Skin epidermis (tissue), 12 donors: ENCODE results near the gene SAMD5.

Experiments used
- H3K27ac ChIP-seq, 21 experiments: fragments of 200-600 bp; sonication (generic) in 11 of 21; one replicate each; pipeline ENCODE4 v1.5.0; 2020; ENCODE audit warnings: mild to moderate bottlenecking in 3 of 21, inconsistent platforms in 2 of 21, moderate library complexity in 2 of 21
- H3K4me3 ChIP-seq, 7 experiments: fragments of 200-600 bp; sonication (generic) in 2 of 7; one replicate each; pipeline ENCODE4 v1.5.0; 2020; ENCODE audit warnings: inconsistent platforms in 2 of 7, mild to moderate bottlenecking in 2 of 7, moderate library complexity in 1 of 7

SAMD5 gene

DNA sequence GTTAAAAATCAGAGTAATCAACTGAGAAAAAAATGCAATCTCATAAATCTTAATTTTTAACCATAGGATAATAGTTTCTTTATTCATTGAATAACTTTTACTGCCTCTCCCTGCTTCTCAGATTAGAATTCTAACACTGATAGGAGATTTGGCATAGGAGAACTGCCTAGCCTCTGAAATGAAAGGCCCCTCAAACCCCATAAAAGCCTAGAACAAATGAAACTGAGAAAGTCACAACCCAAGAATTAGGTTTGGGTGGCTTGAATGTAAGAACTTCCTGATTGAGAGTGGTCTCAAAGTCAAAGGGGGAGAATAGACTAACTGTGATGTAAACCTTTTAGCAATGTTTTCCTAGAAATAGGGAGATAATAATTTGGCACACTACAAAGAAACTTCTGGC lies 52.2 kb downstream of the SAMD5 start:
- no peak overlapping the region for H3K27ac ChIP-seq
- H3K4me3 ChIP-seq = no peak overlapping the region

DNA sequence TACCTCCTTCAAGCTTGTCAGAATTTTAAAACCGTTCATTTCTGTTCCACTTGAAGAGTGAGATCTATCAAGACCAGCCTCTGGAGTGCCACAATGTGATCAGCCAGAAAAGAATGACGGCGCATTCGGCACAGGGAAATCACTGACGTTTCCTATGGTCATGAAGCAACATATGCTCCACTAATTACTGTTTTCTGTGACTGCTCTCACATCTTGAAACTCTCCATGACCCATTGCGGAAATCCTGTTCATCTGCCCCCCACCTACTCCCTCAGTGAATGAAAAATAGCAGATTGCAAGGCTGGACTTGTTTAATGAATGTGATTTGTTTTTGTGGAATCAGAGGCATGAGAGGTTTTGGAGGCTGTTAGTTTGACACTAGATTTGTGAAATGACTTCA lies 53.2 kb downstream of the SAMD5 start:
- H3K27ac ChIP-seq = no peak overlapping the region
- H3K4me3 ChIP-seq = no peak overlapping the region

DNA sequence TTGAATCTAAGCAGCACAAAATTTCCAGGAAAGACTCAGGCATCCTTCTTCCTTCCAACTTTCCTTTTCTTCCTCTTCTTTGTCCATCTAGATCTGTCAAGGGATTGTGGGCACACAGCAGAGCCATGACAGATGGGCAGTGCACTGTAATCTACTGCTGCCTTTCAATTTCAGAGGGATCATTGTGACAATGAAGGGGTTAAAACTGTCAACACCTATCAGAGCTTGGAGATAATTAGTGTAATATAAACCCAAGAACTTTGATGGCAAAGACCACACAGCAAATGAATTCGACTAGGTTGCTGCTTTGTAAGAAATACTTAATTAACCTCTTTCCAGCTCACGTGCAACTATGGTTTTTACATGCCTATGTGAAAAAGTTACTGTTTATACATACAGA lies 55.0 kb downstream of the SAMD5 start:
- no peak overlapping the region for H3K27ac ChIP-seq

DNA sequence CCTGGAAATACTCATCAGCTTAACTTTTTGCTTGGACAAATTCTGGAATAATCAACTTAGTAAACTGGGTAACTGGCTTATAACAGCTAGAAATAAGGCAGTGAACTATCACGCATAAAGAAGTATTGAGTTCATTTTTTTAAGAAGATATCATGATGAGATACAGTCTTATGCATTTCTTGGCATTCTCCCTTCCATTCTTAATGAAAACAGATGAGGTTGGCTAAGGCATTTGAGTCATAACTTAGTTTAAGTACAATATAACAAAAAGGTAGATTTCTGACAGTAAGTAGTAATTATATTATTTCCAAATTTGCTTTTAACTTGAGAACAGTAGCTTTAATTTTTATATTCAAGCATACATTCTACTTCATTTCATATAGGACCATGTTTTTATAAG lies 56.1 kb downstream of the SAMD5 start:
- Histone ChIP-seq H3K4me3 (no peak overlapping the region), H3K27ac (no peak overlapping the region)

More for the DNA sequence above, 55.0 kb downstream of the SAMD5 start:
- H3K4me3 ChIP-seq = no peak overlapping the region

DNA sequence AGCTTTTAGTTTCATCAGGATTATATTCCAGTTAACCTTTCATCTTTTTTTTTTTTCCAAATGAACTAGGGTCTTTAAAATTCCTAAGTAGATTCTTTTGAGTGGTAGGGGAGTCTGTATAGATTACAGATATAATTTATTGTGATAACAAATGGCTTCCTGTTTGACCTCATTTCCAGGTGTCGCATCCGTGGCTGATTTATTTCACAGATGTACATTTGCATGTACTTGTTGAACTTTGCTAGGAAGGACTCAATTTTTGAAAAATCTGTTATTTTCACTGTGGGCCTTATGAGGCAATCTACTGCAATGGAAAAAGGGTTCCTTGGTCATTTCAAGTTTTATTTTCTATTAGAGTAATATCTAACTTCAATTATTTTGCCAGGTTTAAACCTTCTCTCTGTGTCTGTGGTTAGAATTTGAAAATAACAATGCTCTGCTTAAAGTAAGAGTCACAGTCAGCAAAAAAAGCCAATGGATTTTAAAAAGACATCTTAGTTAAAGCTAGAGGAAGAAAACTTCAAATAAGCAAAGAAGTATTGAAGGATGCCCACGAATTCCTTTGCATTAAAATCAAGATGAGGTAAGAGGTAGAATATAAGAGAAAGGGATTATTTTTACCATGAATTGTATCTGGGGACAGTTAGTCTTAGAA lies 57.9 kb downstream of the SAMD5 start:
- no peak overlapping the region for H3K27ac ChIP-seq
- H3K4me3 ChIP-seq = no peak overlapping the region

DNA sequence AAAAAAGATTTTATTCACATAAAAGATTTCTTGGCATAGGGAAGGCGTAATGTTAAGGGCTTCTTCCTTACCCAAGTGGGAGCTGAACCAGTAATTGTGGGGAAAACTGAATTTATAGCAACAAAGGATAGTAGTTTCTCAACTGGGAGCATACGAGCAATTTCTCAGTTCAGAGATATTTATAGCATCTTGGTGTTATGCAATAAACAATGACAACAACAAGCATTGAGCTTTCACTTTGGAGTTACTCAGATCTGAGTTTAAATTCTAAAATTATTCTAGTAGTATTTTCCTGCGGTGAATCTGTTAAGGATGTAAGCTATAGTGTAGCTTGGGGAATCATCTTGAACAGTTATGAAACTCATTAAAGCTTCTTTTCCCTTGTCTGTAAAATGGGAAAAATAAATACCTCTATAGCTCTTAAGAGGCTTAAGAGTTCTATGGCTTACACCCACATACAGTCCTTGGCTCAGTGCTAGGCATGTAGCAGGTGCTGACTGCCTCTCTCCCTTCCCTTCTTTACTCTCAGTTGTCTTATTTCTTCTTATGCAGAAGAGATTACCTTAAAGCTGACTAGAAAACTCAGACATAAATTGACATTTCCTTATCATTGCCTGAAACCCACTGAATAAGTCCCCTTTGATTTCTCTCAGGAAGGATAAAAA lies 58.8 kb downstream of the SAMD5 start:
- no peak overlapping the region for H3K4me3 ChIP-seq
- H3K27ac ChIP-seq = no peak overlapping the region

DNA sequence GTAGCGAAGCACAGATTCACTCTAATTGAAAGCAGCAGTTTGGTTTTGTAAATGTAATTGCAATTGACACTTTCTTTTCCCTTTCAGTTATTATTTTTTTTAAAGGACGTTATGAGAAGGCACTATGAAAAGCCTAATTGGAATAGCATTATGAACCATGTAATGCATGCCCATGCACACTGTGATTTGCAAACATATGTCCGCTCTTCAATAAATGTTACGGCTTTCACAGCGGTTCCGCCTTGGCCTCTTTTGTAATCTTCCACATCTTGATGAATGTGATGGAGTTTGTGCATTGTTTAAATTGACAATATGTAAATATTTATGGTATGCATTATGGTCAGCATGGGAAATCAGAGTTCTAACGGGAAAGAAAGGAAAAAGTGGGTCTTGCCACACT lies 61.3 kb downstream of the SAMD5 start:
- H3K27ac ChIP-seq = no peak overlapping the region
- H3K4me3 ChIP-seq = no peak overlapping the region

DNA sequence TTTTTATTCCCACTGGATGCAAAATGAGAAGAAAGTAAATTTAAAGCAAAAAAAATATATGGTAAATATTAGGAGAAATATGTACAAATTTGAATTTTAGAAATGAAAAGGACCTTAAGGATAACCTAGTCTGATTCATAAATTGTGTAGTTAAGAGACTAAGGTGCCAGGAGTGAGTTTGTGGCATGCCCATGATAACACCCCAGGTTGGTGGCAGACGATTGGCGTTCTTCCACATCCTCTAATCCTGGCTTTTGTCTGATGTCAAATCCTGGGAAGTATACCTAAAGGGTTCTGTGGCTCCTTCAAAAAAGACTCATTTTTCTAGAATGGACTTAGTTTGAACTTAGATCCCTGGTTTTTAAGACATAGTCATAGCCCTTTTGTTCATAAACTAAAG lies 62.2 kb downstream of the SAMD5 start:
- Histone ChIP-seq H3K4me3 (no peak overlapping the region), H3K27ac (no peak overlapping the region)

DNA sequence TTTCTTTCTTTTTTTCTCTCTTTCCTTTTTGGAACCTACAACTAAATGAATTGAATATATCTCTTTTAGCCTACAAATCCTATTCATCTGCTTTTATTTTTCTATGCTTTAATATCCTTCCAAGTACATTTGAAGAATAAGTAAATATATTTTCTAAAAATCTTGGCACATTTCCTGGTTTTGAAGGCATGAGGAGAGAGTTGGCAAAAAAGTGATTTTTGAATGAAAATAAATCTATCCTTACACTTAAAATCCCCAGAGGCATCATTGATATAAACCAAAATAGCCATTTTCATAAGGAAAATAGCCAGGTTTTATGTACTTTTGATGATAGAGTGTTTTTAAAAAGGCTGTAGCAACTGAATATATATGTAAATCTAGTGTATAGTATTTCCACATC lies 69.0 kb downstream of the SAMD5 start:
- no peak overlapping the region for H3K4me3 ChIP-seq
- H3K27ac ChIP-seq = no peak overlapping the region

DNA sequence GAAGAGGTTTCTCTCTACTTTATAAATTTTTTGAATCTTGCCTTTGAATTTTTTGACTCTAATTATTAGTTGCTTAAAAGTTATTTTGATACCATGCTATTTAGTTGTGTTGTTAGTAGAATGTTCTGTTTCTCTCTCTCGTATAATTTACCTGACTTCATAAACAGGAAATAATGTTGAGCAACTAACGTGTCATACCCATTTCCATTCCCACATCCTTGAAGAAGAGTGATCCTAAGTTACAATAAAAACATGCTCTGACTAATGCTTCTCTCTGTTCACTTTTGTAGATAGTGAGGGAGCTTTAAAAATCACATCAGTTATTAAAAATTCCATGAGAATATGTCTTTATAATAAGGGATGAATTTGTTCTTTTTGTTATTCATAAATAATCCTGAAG lies 69.7 kb downstream of the SAMD5 start:
- Histone ChIP-seq H3K4me3 (no peak overlapping the region), H3K27ac (no peak overlapping the region)

DNA sequence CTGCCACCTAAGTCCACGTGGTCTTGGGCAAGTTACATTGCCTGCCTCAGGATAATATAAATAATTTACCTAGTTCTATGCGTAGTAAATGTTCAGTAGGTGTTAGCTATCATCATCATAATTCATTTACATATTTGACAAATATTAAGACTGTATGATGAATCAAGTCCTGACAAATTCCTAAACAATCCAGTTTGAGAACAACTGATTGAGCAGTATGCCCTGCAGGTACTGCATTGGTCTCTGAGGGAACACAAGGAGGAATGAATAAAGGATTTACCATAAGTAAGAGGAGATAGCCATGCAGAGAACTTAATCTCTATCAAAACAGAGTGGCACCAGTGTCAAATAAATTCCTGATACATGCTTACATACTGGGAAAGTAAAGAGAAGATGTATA lies 70.4 kb downstream of the SAMD5 start:
- H3K4me3 ChIP-seq = no peak overlapping the region

DNA sequence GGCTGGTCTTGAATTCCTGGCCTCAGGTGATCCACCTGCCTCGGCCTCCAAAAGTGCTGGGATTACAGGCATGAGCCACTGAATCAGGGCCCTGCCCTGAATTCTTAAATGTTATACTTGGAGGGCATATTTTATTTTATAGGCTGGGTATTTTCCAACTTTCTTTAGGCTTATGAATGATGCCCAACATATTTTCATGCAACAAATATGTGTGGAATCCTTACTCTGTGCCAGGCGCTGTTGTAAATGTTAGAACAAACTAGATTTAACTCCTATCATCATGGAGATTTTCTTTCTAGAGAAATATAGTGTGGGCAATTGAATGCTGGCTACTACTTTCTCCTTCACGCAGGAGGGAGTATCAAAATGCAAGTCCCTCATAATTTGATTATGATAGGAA lies 71.2 kb downstream of the SAMD5 start:
- no peak overlapping the region for H3K4me3 ChIP-seq
- no peak overlapping the region for H3K27ac ChIP-seq

More for the DNA sequence above, 70.4 kb downstream of the SAMD5 start:
- no peak overlapping the region for H3K27ac ChIP-seq

DNA sequence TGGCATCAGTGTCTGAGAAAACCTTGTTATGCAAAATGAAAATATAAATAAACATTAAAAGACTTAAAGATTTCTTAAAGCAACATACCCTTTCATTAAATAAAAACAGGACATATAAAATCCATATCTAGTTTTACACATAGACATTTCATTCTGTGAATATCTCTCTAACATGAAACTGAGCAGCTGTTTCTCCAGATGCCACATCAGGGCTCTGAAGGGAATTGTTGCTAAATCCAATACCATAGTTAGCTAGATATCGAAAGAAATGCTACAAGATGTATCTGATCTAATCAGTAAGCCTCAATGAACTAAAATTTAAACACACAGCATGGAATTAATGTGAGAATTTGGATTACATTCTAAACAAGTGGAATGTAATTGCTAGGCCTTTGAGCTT lies 74.5 kb downstream of the SAMD5 start:
- no peak overlapping the region for H3K27ac ChIP-seq
- H3K4me3 ChIP-seq = no peak overlapping the region

DNA sequence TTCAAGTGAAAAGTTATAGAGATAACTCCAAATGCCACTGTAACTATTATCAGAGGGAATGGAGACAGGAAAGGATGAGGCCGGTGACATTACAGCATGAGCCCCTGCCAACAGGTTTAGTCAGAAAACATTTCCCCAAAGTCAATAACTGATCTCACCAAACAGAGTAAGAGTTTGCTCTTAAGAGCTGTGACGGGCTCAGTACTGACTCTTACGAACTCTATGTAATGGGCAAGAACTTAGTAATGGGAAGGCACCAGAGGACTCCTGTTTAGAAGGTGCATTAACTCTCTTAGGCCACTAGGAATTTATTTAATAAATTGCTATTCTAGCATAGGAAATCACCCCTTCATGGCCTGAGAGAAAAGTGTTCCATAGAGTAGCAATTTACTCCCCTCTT lies 76.8 kb downstream of the SAMD5 start:
- Histone ChIP-seq H3K27ac (no peak overlapping the region), H3K4me3 (no peak overlapping the region)

DNA sequence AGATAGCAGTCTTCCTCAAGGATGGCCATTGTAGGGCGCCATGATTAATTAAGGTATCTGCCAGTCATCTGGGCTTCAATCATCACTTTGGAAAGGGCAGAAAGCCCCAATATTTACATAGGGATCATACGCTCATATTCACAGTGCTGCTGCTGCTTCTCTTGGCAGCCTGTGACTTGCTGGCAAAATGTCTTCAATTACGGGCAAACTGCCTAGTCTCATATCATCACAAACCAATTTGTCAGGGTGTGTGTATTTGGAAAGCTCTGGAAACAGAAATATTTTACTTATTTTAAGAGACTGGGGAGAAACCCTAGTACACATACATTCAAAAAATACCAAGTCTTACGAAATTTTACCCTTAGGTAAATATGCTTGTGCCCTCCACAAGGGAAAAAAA lies 77.6 kb downstream of the SAMD5 start:
- H3K27ac ChIP-seq = no peak overlapping the region
- no peak overlapping the region for H3K4me3 ChIP-seq

DNA sequence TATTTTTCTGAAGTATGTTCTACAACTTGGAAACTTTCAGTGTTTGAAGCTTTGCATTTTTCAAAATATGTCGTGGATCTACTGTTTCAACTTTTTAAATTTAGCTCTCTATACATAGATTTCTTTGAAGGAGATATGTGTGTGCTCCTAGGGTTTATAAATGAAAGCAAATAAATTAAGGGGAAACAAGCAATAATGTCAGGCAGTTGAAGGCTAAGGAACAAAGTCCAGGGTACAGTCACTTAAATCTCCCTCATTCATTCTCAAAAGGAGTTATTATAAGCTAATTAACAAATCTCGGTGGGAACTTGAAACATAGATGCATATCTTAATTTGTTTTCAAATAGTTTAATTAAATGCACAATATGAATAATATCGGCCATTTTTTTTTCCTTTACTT lies 79.4 kb downstream of the SAMD5 start:
- no peak overlapping the region for H3K4me3 ChIP-seq
- no peak overlapping the region for H3K27ac ChIP-seq

DNA sequence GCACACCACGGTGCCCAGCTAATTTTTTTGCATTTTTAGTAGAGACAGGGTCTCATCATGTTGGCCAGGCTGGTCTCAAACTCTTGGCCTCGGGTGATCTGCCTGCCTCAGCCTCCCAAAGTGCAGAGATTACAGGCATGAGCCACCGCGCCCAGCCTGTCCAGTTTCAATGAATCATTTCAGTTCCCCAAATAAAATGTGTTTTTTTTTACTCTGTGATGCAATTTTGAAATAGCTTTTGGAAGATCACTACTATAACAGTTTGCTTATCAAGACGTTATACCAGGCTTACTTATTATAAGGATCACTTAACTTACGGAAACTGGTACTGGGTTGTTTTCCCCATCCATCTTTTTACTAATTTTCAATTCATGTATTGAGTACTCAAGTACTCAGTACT lies 80.0 kb downstream of the SAMD5 start:
- H3K27ac ChIP-seq = no peak overlapping the region

DNA sequence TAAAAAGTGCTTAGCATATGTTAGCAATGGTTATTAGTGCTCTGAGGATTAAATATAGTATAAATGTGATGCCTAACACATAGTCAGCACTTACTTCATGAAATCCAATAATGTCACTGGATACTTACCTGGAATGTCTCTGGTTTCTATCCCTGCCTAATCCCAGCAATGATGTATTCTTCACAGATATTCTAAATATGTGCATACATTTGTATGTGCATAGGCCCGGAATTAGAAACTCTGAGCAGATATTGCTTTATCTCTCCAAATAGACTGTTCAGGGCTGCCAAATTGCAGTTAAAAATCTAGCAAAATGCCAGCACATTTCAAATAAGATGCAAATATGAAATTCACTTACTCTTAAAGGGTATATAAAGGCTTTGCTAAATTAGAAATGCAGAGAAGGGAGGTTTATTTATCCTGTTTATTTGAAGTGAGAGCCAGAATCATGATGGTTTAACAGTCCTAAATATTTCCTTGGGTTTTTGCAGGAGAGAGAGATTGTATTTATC lies 81.3 kb downstream of the SAMD5 start:
- no peak overlapping the region for H3K27ac ChIP-seq
- no peak overlapping the region for H3K4me3 ChIP-seq

More for the DNA sequence above, 80.0 kb downstream of the SAMD5 start:
- H3K4me3 ChIP-seq = no peak overlapping the region

DNA sequence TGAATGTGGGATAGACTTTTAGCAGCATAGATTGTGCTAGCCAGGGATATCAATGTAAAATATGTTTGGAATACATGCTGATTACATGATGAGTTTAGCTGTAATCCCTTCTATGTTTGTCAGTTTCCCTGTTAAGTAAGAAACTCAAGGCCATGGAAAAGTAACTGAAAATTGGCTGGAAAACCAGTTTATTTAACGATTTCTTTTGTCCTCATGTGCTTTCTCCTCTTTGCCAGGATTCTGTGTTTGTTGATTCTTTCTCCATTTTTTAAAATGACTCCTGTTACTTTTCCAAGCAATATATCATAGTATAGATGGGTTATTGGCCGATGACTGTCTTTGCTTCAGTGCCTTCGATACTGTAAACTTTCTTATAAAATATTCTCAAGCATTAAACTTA lies 87.5 kb downstream of the SAMD5 start:
- Histone ChIP-seq H3K27ac (no peak overlapping the region), H3K4me3 (no peak overlapping the region)

DNA sequence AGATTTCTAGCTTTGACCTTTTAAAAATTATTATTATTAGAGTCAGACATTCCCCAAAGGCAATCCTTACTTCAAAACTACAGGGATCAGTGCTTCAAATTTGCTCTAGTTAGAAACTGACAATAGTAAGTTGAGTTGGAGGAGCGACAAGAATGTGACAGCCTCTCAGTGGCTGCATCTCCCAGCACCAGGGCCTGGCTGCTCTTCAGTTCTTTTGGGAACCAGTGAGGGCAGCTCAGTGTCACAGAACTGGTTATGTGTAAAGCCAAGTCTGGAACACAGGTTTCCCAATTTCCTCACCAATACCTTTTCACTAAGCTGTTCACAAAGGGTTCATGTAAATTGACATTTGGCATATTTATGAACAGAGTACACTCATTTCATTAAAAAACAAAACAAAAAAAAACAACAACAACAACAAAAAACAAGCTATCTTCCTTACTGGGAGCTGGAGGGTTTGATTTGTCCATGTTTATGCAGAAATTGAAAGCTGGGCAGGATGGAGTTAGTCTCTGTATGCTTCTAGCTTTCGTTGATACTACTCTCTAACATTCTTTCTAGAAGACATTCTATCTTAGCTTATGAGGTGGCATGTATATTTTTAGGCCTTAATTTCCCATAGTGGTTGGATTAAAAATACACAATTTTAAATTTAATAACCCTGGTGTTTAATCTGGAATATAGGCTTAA lies 95.0 kb downstream of the SAMD5 start:
- no peak overlapping the region for H3K27ac ChIP-seq
- no peak overlapping the region for H3K4me3 ChIP-seq

DNA sequence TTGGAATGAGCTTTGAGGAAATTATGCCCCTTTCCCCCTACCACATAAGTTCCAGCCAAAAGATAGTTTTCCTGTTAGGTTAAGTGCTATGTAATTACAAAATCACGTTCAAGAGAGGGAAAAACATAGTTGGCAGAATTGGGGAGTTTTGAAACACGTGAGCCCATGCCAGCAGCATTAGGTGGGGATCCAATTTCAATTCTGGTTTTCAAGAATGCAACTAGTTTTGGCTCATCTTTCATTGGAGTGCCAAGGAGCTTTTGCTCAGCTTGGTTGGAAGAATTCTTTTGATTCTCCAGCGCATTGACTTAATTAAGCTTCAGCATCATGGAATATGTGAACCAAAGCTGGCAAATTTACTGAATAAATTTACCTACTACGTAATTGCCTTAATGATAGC lies 95.9 kb downstream of the SAMD5 start:
- H3K27ac ChIP-seq = no peak overlapping the region
- no peak overlapping the region for H3K4me3 ChIP-seq
